K562 (cell line): Measurements from ENCODE around the gene EFNA5. TPM values are rescaled to one million over a fixed set of nuclear protein-coding genes. Genes with fewer than 3 reads are reported as not detected.

Experiments used
- IRF2 ChIP-seq: sonication (generic); formaldehyde crosslinking; IDR thresholded peaks from 2 replicates; pipeline ENCODE4 v1.8.1; 2022; ENCODE audit warnings: mild to moderate bottlenecking, missing genetic modification reagents
- SMAD3 ChIP-seq: fragments of 450-650 bp; formaldehyde crosslinking; conservative IDR thresholded peaks from 2 replicates; pipeline ENCODE4 v1.4.0; 2020; ENCODE audit warnings: mild to moderate bottlenecking
- XRCC3 ChIP-seq: fragments of 450-650 bp; IDR thresholded peaks from 2 replicates; pipeline ENCODE4 v1.6.1; 2017; ENCODE audit warnings: mild to moderate bottlenecking, moderate library complexity
- ZBTB40 ChIP-seq, 2 experiments: fragments of 450-650 bp in 1 of 2; sonication (generic) in 1 of 2; formaldehyde crosslinking in 1 of 2; IDR thresholded peaks; 2 replicates each; pipeline versions ENCODE4 v1.7.1 to v1.9.0; 2016 to 2022; ENCODE audit warnings: inconsistent platforms in 1 of 2, mild to moderate bottlenecking in 1 of 2, missing genetic modification reagents in 1 of 2
- ZSCAN29 ChIP-seq: fragments of 450-650 bp; IDR thresholded peaks from 2 replicates; pipeline ENCODE4 v1.6.1; 2017
- polyA plus RNA-seq, 8 experiments: library from polyadenylated mRNA; depleted of rRNA in 4 of 8; stranded (reverse) in 5 of 8; unstranded in 3 of 8; fragments of >200 nt; fragmentation: Nextera tagmentation in 2 of 8; fragmentation: Illumina TruSeq in 1 of 8; extraction: Ambion mirVana in 2 of 8; extraction: Trizol in 1 of 8; gene quantifications; 2 replicates each; pipeline versions ENCODE4 v1.2.1 to v1.2.3, GENCODE V29; 2011 to 2014; ENCODE audit warnings: inconsistent platforms in 1 of 8, missing spikeins in 1 of 8
- total RNA-seq, 7 experiments: library from RNA; depleted of rRNA in 6 of 7; stranded (reverse); fragments of >200 nt in 6 of 7; fragmentation: Illumina TruSeq in 2 of 7; extraction: Trizol in 2 of 7; gene quantifications; 2 replicates each; pipeline versions ENCODE4 v1.2.1 to v1.2.3, GENCODE V29; 2011 to 2021; ENCODE audit warnings: low replicate concordance in 1 of 7

The EFNA5 gene
- total and polyA plus RNA-seq, 9 of the 15 experiments (the other 6 are each of a cell fraction or from before 2014, with no cell fraction given): 0.20 TPM; not detected in 8

GRCh38 chr5:107456281-107456715 lies 214.4 kb downstream of the EFNA5 start (continued):
- TF ChIP-seq ZBTB40 (IDR thresholded peaks at IDR 0.05): no peak
- no peak for TF ChIP-seq ZBTB40 (CRISPR knock-in tag; IDR thresholded peaks at IDR 0.05)
- no peak for TF ChIP-seq SMAD3
- no peak for TF ChIP-seq ZSCAN29
- TF ChIP-seq IRF2 (CRISPR knock-in tag): no peak
- no peak for TF ChIP-seq XRCC3
